Transverse colon (tissue), 3 donors: Measurements from ENCODE around the gene CD34.

Experiments used
- CTCF ChIP-seq, 5 experiments: fragments of 200-600 bp in 3 of 5; fragments of 450-650 bp in 2 of 5; sonication (generic) in 3 of 5; IDR thresholded peaks; 1 replicate in 2 of 5; 2 replicates in 3 of 5; pipeline ENCODE4 v1.5.1; 2016 to 2017; ENCODE audit warnings: antibody characterized with exemption in 5 of 5, inconsistent platforms in 3 of 5, mild to moderate bottlenecking in 2 of 5, moderate library complexity in 1 of 5
- POLR2A ChIP-seq: fragments of 450-650 bp; IDR thresholded peaks from one replicate; pipeline ENCODE4 v1.6.1; 2016; ENCODE audit warnings: antibody characterized with exemption, mild to moderate bottlenecking, moderate library complexity

DNA sequence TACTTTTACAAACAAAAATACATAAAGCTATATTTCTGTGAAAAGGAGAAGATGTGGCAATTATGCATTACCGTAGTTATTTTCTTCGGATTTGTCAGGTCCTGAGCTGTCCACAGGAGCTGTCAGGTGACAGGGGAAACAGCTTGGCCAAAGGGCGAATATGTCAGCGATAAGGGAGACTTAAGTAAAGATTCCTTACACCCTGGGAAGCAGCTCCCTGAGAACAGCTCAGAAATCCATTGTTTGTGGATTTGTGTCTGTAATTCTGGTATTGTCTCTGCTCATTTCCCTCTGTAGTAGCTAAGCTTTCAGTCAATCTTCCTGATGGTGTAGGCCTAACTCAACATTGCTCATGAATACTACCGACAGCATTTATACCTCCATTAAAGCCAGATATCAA is 7.1 kb upstream of the CD34 start:
- TF ChIP-seq POLR2A (no peak), CTCF (IDR thresholded peaks at IDR 0.05) (no peak)
